ENCODE results near the gene PTPRG.
A peak's percentile ranks its signal among the peaks of the same experiment; 100 is the strongest.

The PTPRG gene

DNA sequence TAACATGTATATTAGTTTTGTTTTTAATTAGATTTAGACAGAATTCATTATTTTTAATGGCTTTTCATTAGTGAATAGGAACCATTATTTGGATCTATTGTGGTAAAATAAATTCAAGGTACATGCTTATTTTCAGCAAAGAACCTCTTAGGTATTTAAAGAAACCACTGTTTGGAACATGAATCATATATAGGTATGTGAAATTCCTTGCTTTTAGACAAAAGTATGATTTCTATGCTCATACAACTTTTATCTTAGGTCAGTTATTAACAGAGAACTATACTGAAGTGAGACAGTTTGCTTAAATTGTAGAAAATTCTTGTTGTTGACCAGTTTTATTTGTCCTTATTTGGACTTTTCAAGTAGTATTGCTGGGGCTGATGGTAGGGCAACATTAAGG, 422.1 kb downstream of the PTPRG start:
- DNase-seq: no peak

DNA sequence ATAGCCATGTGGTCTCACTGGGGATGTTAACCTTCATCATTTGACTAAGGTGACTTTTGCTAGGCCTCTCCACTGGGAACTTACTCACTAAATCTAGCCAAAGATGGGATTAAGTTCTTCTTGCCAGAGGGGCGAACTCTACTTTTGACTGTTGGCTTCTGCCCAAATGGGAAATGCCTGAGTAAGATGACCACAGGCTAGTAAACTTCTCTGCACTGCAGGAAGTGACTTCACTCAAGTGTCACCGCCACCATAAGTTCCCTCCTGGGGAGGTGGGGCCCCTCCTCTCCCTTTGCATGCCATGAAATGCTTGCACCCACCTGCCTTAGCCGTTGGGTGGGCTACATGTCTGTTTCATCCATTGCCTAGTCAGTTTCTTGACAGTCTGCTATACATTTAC, 423.6 kb downstream of the PTPRG start:
- DNase-seq: no peak

DNA sequence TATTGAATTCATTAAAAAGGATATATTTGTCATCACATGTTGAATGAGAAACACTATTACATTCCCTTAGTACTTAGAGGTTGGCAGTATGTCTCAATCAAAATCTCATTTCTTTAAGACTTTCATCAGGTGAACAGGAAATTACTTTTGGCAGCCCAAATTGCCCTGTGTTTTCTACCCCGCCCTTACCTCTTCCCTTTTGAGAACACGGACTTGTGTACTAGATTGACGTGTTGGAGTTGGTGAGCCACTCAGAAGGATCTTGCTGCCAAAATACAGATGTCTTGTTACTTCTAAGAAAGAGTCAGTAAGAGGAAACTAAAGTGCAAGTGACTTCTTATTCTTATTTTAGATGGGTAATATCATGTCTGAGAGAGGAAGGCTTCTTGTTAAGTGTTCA, 425.1 kb downstream of the PTPRG start:
- no peak for DNase-seq

DNA sequence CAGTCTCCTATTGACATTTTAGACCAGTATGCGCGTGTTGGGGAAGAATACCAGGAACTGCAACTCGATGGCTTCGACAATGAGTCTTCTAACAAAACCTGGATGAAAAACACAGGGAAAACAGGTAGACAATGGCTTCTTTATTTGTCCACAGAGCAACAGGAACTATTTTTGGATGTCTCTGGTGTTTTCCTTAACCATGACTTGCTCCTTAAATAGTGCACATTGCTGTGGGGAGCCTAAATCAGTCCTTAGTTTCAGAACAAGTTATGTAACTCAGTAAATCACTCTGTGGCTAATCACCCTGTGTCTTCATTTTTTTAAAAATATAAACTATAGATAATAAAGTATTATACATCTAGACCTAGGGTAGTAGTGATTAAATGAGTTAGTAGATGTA, 428.3 kb downstream of the PTPRG start:
- no peak for DNase-seq

DNA sequence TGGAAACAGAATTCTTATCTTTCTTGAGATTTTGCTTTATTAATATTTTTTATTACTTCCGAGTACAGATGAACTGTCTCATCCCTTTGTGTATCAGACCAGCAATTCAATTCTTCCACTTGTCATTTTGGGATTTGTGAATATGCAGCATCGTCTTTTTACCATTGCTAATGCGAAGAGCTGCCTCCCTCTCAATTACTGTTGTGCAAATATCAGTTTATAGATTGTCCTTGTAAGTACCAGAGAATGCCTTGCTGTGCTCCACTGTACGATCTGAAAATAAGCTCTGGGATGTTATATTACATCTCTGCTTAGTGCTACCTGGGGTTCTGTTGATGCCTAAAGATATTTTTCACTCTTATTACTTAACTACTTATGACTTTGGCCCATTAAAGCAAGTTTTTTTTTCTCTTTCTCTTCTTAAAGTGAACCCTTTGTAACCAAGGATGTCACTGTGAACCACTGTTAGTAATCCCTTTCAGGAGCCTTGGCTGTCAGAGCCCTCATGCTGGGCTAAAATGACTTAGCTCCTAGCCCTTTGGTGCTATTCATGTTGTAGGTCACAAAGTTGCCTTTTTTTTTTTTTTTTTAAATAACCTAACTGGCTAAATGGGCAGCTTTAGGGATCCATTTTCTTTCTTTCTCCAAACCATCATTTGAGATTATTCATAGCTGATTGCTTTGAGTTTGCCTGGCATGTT, 429.1 kb downstream of the PTPRG start:
- DNase-seq: no peak

DNA sequence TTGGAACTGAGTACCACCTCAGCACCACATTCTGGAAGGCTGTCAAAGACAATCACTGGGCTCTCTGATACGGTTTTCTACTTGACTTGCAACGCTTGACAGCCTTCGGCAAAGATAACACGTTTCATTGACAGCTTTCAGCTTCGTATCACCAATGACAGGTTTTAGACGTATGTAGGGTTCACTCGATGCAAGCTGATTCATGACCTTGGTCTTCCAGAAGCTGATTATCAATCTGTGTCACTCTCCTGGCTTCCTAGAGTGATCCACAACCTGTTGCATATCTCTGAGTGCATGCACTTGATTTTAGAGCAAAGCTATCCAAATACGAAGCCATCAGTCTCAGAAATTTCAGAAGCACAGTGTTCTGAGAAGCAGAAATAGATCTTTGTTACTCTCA, 430.3 kb downstream of the PTPRG start:
- peak; percentile 4 to 28 for DNase-seq

DNA sequence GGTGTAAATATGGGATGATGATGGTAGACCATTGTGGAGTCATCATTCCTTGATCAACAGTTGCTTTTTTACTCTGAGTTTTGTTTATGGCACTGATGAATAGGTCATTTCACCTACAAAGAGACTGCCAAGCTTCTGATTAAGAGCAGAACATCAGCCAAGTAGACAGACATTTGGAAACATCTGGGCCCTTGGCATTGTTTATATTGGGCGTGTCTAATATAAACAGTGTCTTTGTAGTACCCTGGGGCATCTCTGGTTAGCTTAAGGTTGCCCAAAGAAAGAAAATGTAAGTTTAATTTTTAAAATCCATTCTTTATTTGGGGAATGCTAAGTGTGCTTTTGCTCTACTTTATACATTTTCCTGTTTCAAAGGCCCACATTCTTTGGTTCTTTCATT, 435.0 kb downstream of the PTPRG start:
- DNase-seq: no peak

DNA sequence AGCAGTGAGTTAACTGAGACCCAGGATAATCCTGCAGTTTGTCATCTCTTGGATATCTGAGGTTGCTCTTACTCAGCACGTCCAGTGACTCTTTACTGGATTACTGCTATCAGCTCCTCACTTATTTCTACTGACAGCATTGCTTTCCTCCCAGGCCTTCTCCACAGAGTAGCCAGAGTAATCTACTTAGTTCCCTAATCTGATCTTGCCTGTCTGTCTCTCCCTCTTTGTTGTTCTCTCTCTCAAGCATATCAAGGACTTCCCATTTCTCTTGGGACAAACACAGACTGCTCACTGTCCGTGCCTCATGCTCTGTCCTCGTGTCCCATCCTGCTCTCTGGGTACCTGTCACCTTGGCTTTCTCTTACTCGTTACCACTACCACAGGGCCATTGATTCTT, 435.7 kb downstream of the PTPRG start:
- DNase-seq: no peak

DNA sequence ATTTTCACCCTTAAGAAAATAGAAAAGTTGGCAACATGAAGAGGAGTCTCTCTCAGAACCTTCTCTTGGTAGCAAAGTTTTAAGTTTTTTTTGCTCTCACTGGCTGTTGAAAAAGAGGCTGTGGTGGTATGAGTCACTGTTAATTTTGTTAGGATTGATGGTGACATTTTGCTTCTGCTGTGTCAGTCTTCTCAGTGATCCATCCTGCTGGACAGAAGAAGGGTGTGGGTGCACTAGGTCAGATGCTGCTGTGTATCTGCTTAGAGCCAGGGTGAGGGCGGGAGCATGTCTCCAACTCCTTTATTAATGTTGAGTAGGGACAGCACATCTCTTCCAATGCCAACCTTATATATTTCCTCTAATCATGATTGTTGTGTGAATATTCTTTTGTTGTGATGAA, 442.5 kb downstream of the PTPRG start:
- DNase-seq: no peak

DNA sequence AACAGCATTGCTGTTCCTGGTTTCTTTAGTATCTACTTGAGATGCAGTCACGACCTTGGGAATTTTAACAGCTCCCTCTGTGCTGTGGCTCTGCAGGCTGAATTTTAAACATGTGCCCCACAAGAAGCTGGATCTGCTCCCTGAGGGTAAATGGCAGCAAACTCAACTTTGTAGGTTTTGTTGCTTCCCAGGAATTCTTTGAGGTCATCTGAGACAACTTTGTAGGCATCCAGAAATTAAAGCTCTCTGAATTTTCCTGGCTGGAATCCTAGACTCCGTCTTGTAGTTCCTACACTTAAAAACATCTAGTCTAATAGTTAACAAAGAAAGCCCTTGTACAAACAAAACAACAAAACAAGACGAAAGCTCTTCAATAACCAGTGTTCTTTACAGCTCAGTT, 445.7 kb downstream of the PTPRG start:
- no peak for DNase-seq

DNA sequence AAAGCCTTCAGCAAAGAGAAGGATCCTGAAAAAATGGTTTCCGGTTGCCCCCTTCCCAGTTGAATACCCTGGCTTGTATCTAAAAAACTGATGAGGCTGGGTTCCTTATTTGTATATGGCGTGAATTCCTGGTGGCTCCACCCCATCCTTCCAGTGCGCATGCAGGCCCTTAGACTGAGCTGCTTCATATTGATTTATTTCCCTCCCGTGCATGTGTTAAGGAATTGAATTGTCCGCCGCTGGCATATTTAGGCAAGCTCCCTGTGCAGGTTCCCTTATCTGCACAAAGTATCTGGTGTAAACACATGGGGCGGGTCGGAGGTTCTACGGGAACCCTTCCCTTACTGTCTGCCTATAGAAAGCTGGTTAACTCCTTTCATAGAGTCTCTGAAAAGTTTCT, 449.6 kb downstream of the PTPRG start:
- DNase-seq: no peak

DNA sequence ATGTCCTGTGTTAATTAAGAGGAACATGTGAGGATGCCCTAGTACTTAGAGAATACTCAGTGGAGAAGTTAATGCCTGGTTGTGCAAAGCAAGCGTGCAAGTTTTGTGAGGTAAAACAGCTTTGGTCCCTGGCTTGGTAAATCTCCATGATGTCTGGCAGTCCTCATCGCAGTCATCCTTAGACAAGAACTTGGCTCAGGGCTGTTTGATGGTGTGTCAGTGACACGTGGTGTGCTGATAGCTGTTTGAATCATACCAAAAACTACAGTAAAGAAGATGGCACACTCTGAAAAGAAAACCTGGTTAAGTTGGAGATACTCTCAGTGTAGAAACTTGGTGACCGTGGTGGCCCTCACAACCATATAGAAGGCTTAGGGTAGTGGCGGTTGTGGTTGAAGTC, 450.3 kb downstream of the PTPRG start:
- DNase-seq: no peak

DNA sequence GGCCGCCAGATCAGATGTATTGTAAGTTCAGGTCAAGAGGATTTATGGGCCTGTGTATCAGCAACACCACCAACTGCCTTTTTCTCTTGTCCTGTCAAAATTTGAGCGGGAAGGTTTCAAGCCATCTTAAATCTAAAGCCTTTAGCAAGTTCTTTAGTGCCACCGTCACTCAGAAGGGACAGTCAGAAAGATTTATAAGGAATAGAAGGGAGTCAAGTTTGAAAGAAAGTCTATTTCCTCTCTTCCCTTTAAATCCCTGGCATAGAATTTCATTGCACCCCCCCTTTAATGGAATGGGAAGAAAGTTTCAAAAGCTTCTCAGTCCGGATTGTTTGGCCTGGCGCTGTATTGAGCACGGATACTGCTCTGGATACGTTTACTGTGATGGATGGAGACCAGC, 452.6 kb downstream of the PTPRG start:
- no peak for DNase-seq

DNA sequence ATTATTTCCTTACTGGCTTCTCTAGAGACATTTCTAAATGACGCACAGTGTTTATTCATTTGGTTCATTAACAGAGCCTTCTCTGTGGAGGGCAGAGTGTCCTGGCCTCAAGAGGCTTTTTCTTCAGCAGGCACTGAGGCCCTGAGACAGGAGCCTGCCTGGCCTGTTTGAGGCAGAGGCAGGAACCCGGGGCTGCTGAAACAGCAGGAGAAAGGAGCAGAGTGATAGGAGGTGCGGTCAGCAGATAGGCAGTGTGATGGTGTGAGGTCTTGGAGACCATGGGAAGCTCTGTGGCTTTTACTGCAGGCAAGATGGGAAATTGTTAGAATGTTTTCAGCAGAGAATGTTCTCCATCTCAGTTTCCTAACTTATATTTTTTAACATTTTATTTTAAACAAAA, 453.7 kb downstream of the PTPRG start:
- no peak for DNase-seq

DNA sequence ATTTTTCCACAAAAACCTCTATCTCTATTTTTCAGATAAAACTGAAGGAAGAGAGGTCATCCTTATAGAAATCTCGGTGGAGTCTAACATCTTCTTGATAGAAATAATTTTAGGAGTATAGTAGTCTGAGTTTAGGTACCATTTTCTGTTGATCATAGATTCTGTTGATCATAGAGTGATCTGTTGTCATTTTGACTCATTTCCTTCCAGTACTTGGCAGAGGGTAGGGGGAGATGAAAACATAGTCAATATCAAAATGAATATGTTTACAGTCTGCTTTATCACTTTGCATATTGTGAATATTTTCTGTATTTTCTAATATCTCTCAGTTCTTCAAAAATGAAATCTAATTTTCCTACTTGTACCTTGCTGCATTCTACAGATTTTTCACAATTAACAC, 458.5 kb downstream of the PTPRG start:
- no peak for DNase-seq

DNA sequence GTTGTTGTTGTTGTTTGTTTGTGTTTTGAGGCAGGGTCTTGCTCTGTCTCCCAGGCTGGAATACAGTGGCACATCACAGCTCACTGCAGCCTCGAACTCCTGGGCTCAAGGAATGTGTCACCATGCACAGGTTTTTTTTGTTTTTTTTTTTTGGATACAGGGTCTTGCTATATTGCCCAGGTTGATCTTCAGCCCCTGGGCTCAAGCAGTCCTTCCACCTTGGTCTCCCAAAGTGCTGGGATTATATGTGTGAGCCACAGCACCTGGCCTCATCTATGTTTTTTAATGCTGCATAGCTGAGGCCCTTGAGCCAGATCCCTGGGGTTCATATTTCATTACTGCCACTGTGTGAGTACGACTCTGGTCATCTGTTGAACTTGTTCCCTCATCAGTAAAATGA, 459.3 kb downstream of the PTPRG start:
- DNase-seq: no peak

DNA sequence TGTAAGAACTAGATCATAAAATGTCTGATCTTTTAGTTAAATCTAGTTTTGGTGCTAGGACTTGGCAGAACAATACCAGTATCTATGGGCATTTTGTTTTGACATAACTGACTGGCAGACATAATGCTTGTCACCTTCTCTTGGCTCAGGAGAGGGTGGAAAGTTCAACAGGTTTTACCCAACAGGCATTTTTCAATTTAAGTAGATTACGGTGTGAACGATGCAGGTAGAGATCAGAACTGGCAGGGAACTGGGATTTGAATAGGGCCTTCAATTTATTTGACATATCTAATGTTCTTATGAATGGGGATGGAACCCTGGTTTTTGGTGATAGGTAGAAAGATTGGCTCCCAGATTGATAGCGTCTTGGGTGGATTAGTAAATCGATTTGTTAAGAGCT, 460.9 kb downstream of the PTPRG start:
- no peak for DNase-seq

DNA sequence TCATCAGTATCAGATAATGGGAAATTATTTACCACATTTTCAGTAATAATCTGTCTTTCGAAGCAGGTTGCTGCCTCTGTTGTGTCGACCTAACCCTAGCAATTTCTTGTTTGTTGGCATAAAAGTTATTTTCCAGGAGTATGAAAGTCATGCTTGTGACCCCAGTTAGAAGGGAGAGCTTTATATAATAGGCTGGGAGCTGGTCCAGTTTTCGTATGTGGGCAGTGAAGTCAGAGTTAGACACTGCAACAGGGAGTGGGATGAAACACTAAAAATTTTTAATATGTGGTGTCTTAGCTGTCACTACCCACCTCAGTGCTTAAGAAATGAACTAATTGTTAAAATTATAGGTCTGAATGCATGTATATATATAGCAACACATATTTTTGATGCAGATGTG, 463.5 kb downstream of the PTPRG start:
- DNase-seq: no peak

DNA sequence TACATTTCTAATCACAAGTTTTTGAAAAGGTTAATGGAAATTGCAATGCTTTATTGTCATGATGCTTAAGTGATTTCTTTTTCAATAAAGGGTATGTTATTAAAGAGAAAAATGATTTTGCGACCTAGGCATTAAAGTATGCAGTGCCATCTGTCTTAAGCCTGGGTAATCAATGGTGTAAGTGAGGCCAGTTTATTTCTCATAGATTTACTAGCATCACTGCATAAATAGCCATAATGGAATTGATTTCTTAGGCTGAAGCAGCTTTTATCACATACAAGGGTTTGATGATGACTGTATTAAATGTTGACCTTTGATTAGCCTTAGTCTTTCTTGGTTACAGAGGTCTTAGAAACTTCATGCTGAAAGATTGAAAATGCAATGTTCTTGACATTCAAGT, 464.5 kb downstream of the PTPRG start:
- no peak for DNase-seq

DNA sequence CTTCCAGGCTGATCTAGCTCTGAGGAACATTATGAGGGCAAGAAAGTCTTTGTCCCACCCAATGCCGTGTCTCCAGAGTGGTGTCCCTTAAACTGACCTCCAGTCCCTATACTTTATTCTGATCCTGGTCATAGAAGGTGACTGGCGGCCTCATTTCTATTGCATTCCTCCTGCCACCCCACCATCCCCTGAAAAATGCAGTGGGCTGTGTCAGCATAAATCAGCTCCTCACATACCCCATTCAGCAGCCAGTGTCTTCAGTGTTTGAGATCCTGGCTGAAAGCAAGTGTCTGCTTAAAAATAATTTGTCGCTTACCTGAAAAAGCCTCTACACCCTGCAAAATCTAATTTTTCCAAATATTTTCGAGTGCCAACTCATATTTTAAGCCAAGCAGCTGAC, 465.9 kb downstream of the PTPRG start:
- DNase-seq: no peak

DNA sequence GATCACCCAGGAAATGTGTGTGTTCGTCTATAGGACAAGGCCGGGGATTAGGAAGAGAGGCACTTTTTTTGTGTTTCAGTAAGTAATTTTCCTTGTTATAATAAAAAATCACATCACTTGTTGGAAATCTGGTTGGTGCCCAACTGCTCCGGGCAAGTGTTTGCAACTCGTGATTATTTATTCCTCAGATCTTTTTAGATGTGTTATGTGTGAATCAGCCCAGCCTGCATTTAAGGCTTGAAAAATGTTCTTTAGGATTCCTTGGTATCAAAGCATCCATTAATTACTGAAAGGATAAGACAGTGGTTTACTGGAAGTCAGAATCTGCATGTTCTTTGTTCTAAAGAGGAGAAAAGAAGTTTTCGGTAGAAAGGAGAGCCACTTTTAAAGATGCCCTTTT, 466.4 kb downstream of the PTPRG start:
- no peak for DNase-seq

DNA sequence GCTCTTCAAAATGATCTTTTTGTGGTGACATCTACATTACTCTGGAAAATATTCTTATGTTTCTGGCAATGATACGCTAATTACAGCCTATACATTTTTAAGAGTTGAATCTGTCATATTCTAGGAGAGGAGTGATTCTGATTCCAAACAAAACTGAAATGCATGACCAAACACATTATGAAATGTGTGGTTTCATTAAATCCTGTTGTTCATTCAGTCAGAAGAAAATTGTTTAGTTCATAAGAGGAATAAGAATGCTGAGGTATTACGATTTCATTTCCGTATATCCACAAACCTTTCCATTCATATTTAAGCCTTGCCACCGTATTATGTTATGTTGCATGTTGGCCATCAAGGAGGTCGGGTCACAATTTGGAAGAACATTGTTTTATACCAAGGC, 466.9 kb downstream of the PTPRG start:
- DNase-seq: no peak

DNA sequence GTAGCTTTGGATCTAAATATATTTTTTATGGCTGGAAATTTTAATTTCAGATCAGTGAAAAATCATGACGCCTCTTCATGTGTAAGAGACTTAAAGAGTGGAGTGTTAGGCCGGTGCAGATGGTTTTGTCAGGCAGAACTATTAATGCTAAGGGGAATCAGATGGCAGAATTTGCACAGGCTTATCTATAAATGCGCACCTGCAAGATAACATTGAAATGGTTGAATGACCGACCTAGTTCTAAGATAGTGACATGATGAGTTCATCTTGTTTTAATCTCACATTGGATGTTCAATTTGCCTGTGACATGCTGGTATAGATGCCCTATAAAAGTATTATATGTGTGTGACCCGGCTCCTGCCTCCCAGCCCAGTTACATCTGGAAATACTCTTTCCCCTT, 471.4 kb downstream of the PTPRG start:
- no peak for DNase-seq

DNA sequence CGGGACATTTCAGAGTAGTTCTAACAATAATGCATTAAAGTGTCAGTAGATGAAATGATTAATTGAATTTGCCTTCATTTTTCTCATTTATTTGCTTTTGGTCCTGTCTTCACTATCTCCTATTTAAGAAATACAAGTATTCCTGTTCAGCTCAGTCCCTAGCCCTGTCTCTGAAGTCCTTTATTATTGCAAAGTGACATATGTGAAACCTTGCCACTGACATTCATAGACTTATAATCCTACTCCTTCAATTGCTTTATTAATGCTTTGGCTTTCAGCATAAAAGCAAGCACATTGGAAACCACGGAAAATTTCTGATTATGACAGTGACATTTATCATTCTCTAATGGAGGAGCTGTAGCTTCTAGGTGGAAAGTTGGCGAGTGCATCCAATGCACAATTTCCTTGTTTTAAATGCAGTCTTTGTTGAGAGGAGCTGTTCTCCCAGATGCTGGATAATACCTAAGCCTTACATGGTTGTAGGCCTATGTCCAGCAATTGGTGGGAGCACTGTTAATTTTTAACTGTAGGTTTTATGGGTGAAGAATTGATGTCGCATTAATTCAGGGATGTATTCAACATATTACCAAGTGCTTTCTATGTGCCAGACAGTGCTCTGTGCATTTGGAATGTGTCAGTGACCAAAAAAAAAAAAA, 474.2 kb downstream of the PTPRG start:
- no peak for DNase-seq

DNA sequence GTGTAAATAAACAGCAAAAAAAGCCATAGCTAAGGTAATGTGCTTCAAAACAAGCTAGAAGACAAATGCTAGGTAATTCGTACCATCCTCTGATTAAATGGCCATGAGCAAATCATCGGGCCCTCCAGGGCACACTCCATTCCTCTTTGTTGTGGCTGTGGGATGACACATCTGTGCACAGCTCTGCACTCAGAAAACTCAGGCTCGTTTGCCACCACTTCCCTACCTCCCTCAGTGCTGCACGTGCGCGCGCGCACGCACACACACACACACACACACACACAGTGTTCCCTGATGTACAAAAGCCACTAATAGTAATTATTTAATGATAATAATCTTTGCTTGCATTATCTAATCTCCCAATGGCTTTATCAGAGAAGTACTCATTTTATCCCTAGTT, 475.4 kb downstream of the PTPRG start:
- DNase-seq: no peak

All from NCI-H187 (cell line).